Nephron (organoid): Measurements from ENCODE around the gene HSDL1.

Experiments
- H3K27ac Mint-ChIP-seq, 3 experiments: 2 replicates each; pipeline ENCODE4 v1.8.0; 2020; ENCODE audit warnings: mixed read lengths in 3 of 3, mild to moderate bottlenecking in 2 of 3, moderate library complexity in 1 of 3
- H3K27me3 Mint-ChIP-seq: 2 replicates; pipeline ENCODE4 v1.8.0; 2021; ENCODE audit warnings: low read depth, mild to moderate bottlenecking, moderate library complexity, mixed read lengths
- H3K36me3 Mint-ChIP-seq: 2 replicates; pipeline ENCODE4 v1.8.0; 2020; ENCODE audit warnings: low read depth, mixed read lengths
- H3K4me1 Mint-ChIP-seq: 2 replicates; pipeline ENCODE4 v1.8.0; 2020; ENCODE audit warnings: mixed read lengths
- H3K4me3 Mint-ChIP-seq, 3 experiments: 2 replicates each; pipeline ENCODE4 v1.8.0; 2020; ENCODE audit warnings: mild to moderate bottlenecking in 3 of 3, mixed read lengths in 3 of 3, moderate library complexity in 2 of 3
- H3K9me3 Mint-ChIP-seq: 2 replicates; pipeline ENCODE4 v1.8.0; 2020; ENCODE audit warnings: mixed read lengths
- TF ChIP-seq, protein P1 (sequence below), 3 experiments: fragments of 200-600 bp; sonication (generic); IDR thresholded peaks; one replicate each; pipeline ENCODE4 v1.5.0; 2021; ENCODE audit warnings: antibody characterized with exemption in 3 of 3; ENCODE audit not compliant: unreplicated experiment in 3 of 3

Gene HSDL1

DNA sequence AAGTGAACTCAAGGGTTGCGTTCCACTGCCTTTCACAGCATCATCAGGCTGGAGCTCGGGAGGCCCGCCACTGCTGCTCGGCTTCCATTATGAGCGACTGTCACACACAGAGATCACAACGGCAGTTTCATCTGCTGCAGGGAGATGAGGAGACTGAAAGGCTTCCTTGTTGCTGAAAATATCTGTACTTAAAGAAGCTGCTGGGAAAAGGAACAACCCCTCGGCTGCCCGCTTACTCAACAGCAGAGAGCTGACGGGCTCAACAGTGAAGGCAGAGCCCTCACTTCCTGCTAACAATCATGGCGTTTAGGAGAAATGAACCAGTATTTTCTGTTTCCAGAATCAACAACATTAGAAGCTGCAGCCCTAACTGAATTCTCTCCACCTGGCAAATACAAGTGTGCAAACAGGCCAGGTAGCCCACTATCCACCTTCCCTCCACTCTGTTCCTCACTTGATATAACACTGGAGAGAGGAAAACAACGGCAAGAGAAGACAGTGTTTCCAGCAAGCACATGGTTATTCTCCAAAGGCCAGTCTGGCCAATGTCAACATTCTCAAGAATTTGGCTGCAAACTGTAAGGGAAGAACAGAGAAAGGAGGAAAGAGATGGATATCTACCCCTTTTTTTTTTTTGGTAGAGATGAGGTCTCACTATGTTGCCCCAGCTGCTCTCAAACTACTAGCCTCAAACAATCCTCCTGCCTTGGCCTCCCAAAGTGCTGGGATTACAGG is 62.0 kb downstream of the HSDL1 start:
- Mint-ChIP-seq H3K4me3 (no peak overlapping the region), H3K9me3 (no peaks in the 10 kb centered on the region), H3K27ac (no peak overlapping the region), H3K4me1 (no peaks in the 10 kb centered on the region), H3K36me3 (peaks cover 71% of the 10 kb centered on the region), H3K27me3 (no peaks in the 10 kb centered on the region)
- TF ChIP-seq, protein P1, sequence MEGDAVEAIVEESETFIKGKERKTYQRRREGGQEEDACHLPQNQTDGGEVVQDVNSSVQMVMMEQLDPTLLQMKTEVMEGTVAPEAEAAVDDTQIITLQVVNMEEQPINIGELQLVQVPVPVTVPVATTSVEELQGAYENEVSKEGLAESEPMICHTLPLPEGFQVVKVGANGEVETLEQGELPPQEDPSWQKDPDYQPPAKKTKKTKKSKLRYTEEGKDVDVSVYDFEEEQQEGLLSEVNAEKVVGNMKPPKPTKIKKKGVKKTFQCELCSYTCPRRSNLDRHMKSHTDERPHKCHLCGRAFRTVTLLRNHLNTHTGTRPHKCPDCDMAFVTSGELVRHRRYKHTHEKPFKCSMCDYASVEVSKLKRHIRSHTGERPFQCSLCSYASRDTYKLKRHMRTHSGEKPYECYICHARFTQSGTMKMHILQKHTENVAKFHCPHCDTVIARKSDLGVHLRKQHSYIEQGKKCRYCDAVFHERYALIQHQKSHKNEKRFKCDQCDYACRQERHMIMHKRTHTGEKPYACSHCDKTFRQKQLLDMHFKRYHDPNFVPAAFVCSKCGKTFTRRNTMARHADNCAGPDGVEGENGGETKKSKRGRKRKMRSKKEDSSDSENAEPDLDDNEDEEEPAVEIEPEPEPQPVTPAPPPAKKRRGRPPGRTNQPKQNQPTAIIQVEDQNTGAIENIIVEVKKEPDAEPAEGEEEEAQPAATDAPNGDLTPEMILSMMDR (IDR thresholded peaks at IDR 0.05; ENCODE audit: unreplicated experiment in 3 of 3) = no peak

DNA sequence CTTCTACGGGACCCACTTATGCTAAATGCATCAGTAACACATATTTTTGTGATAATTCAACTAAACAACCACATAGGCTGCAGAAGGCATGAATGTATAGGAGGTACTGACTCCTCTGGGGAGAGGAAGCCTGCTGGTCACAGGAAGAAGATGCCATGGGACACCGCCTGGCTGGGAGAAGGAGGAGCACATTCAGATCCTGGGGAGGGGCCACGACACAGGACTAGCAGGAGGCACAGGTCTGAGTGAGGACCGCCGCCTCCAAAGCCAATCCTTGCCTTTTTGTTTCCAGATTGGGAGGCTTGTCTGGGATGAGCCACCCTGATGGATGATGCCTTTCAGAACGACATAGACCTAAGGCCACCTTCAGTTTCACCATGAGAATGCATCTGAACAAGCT is 62.9 kb downstream of the HSDL1 start:
- Mint-ChIP-seq H3K27ac (no peak overlapping the region), H3K9me3 (no peaks in the 10 kb centered on the region), H3K4me3 (no peak overlapping the region), H3K4me1 (no peaks in the 10 kb centered on the region), H3K36me3 (peaks cover 73% of the 10 kb centered on the region), H3K27me3 (no peaks in the 10 kb centered on the region)
- TF ChIP-seq, protein P1 (IDR thresholded peaks at IDR 0.05; ENCODE audit: unreplicated experiment in 3 of 3) = no peak

DNA sequence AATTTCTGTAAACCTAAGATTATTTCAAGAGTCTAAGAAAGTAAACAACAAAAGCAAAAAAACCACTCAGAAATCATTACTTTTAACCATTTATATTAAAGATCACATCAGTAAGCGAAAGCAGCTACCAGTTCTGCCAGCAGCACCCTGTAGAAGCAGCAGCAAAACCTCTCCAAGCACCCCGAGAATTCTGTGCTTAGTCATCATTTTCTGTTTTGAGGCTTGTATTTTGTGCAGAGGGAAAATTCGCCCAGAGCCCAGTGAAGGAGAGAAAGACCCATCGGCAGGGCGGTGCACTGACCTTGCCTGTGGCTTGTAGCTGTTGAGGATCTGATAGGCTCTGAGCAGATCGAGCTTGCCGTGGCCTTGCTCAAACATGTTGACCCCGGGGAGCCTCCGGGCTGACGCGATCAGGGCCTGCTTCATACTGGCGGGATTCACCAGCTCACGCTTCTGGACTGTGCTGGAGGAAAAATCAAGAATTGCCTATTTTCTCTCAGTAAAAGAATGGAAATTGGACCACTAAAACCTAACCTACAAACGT is 63.5 kb downstream of the HSDL1 start:
- no peaks in the 10 kb centered on the region for H3K27me3 Mint-ChIP-seq
- TF ChIP-seq, protein P1 (IDR thresholded peaks at IDR 0.05; ENCODE audit: unreplicated experiment in 3 of 3) = no peak
- peaks cover 76% of the 10 kb centered on the region for H3K36me3 Mint-ChIP-seq
- H3K27ac Mint-ChIP-seq = no peak overlapping the region
- H3K4me1 Mint-ChIP-seq = no peaks in the 10 kb centered on the region
- H3K9me3 Mint-ChIP-seq = no peaks in the 10 kb centered on the region
- no peak overlapping the region for H3K4me3 Mint-ChIP-seq

DNA sequence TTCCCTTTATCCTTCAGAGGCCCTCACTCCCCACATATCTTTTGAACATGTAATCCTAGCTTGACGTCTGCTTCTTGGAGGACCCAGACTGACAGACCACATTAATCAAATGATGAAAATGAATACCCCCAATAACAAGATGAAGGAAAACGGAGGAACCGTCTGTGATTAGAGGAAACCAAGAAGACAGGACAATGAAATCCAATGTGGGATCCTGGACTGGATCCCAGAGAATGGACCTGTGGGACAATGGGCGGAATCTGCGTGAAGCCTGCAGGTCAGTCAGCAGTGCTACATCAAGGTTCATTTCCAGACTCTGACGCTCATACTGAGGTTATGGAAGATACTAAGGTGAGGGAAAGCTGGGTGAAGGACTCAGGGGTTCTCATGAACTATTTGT is 64.2 kb downstream of the HSDL1 start:
- no peak overlapping the region for H3K4me3 Mint-ChIP-seq
- TF ChIP-seq, protein P1 (IDR thresholded peaks at IDR 0.05; ENCODE audit: unreplicated experiment in 3 of 3) = no peak
- H3K36me3 Mint-ChIP-seq = peaks cover 75% of the 10 kb centered on the region
- no peaks in the 10 kb centered on the region for H3K9me3 Mint-ChIP-seq
- no peaks in the 10 kb centered on the region for H3K27me3 Mint-ChIP-seq
- H3K4me1 Mint-ChIP-seq = no peaks in the 10 kb centered on the region
- no peak overlapping the region for H3K27ac Mint-ChIP-seq

DNA sequence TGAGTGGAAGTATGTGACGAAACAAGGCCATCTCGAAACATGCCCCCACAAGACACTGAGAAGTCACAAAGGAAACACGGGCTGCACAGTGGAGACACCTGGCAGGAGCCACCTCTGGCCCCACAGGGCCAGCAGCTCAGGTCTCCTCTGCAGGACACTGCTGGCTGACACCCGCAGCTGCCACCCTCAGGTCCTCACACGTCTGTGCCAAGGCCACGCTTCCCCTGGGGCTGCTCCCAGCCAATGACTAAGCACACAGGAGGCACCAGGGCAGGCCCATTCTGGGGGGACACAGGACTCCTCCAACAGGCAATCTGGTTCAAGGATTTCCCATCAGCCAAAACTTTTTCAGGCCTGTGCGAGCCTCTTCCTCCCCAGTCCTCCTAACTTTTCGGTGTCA is 64.6 kb downstream of the HSDL1 start:
- H3K27ac Mint-ChIP-seq = no peak overlapping the region
- H3K27me3 Mint-ChIP-seq = no peaks in the 10 kb centered on the region
- TF ChIP-seq, protein P1 (IDR thresholded peaks at IDR 0.05; ENCODE audit: unreplicated experiment in 3 of 3) = no peak
- H3K4me3 Mint-ChIP-seq = no peak overlapping the region
- peaks cover 79% of the 10 kb centered on the region for H3K36me3 Mint-ChIP-seq
- H3K4me1 Mint-ChIP-seq = no peaks in the 10 kb centered on the region
- H3K9me3 Mint-ChIP-seq = no peaks in the 10 kb centered on the region

DNA sequence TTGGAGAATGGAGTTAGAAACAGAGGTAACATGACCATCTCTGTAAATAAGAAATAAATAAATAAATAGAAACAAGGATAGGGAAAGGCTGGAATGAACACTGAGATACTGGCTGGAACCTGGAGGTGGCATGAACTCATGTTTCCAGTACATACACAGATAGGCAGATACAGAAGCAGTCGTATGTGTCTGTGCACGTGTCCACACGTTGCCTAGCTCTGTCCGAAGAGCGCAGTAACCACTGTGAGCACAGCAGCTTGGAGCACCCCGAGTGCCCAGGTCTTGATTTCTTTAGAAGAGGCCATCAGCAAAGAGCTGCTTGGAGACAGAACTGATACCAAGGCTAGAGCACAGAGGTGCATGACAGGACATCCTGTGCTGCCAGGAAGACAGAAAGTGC is 65.3 kb downstream of the HSDL1 start:
- Mint-ChIP-seq H3K9me3 (no peaks in the 10 kb centered on the region), H3K27me3 (no peaks in the 10 kb centered on the region), H3K4me1 (no peaks in the 10 kb centered on the region), H3K36me3 (peaks cover 83% of the 10 kb centered on the region), H3K27ac (no peak overlapping the region), H3K4me3 (no peak overlapping the region)
- TF ChIP-seq, protein P1 (IDR thresholded peaks at IDR 0.05; ENCODE audit: unreplicated experiment in 3 of 3) = no peak
